SH-SY5Y (cell line): Measurements from ENCODE around the gene SLC8A3.

Source experiments
- GATA2 ChIP-seq: IDR thresholded peaks from 2 replicates; pipeline ENCODE4 v1.6.1; 2011; ENCODE audit warnings: mild to moderate bottlenecking, low read depth, low read length
- GATA3 ChIP-seq: IDR thresholded peaks from 2 replicates; pipeline ENCODE4 v1.6.1; 2011; ENCODE audit warnings: low read depth, mild to moderate bottlenecking, low read length, moderate library complexity

DNA sequence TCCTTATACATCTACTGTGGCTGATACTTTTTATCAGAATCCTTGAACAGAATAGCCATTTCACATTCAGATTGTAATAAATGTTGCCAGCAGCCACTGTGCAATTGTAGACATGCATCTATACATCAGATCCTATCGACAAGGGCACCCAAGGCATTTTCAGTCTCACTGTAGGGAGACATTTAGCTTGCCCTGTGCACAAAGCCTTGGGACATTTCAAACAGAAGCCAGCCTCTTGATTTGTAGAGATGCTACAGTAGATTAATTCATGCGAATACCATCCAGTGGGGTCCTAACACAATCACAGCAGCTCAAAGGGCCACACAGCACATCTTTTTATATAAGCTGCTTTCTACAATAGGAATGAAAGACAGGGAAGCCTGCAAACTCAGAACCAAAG is 81.4 kb downstream of the SLC8A3 start:
- TF ChIP-seq GATA3 (peak; percentile 82), GATA2 (peak; percentile 94)
